Transverse colon (tissue), 3 donors: ENCODE data around the gene TFRC.

Experiments
- EP300 ChIP-seq: sonication (generic); formaldehyde crosslinking; IDR thresholded peaks from one replicate; pipeline ENCODE4 v1.6.1; 2017; ENCODE audit warnings: antibody characterized with exemption, low read depth
- TF ChIP-seq, protein P1 (sequence below), 5 experiments: fragments of 200-600 bp in 3 of 5; fragments of 450-650 bp in 2 of 5; sonication (generic) in 3 of 5; IDR thresholded peaks; 1 replicate in 2 of 5; 2 replicates in 3 of 5; pipeline ENCODE4 v1.5.1; 2016 to 2017; ENCODE audit warnings: antibody characterized with exemption in 5 of 5, inconsistent platforms in 3 of 5, mild to moderate bottlenecking in 2 of 5, moderate library complexity in 1 of 5

DNA sequence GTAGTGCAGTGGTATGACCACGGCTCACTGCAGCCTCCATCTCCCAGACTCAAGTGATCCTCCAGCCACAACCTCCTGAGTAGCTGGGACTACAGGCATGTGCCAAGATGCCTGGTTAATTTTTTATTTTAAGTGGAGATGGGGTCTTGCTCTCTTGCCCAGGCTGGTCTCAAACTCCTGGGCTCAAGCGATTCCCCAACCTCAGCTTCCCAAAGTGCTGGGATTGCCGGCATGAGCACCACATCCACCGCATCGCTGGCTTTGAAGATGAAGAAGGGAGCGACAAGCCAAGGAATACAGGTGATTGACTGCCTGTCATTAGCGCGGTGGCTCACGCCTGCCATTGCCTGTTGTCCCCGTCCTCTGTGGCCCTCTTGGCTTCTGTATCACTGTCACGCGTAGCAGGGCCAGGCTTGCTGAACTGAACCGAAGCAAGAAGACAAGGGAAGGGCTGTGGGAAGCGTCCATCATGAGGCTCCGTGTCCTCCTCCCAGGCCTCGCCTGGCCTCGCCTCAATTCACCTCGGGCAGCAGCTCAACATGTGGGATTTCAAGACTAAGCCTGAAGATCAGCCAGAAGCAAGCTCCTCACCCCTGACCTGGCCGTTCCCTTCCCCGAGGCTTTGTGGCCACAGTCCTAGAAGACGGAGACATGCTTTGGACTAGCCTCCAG, 46.4 kb upstream of the TFRC start:
- TF ChIP-seq, protein P1, sequence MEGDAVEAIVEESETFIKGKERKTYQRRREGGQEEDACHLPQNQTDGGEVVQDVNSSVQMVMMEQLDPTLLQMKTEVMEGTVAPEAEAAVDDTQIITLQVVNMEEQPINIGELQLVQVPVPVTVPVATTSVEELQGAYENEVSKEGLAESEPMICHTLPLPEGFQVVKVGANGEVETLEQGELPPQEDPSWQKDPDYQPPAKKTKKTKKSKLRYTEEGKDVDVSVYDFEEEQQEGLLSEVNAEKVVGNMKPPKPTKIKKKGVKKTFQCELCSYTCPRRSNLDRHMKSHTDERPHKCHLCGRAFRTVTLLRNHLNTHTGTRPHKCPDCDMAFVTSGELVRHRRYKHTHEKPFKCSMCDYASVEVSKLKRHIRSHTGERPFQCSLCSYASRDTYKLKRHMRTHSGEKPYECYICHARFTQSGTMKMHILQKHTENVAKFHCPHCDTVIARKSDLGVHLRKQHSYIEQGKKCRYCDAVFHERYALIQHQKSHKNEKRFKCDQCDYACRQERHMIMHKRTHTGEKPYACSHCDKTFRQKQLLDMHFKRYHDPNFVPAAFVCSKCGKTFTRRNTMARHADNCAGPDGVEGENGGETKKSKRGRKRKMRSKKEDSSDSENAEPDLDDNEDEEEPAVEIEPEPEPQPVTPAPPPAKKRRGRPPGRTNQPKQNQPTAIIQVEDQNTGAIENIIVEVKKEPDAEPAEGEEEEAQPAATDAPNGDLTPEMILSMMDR (IDR thresholded peaks at IDR 0.05) = no peak
- no peak for TF ChIP-seq EP300
